Neural progenitor cell (in vitro differentiated cells): Measurements from ENCODE around the gene MGLL.

Experiments used
- CTCF ChIP-seq: fragments of 200-600 bp; sonication (generic); IDR thresholded peaks from 2 replicates; pipeline ENCODE4 v1.5.1; 2017; ENCODE audit warnings: antibody characterized with exemption, mild to moderate bottlenecking
- EZH2 ChIP-seq: fragments of 200-600 bp; sonication (generic); IDR thresholded peaks from 2 replicates; pipeline ENCODE4 v1.6.1; 2017; ENCODE audit warnings: antibody characterized with exemption, mild to moderate bottlenecking, moderate library complexity

GRCh38 chr3:127814325-127814781 lies 8.0 kb downstream of the MGLL start:
- TF ChIP-seq CTCF, result no peak
- TF ChIP-seq EZH2, result no peak
